HFF-Myc (cell line): ENCODE data around the gene LSM7.

Experiments used
- DNase-seq: peaks from one replicate; pipeline ENCODE4 v3.0.0-alpha.2; 2011; ENCODE audit warnings: low read depth; ENCODE audit errors: extremely low read depth
- H3K4me3 ChIP-seq: replicated peaks from 2 replicates; pipeline ENCODE4 v1.5.1; 2011; ENCODE audit warnings: low read depth, mild to moderate bottlenecking, control low read depth, low read length
- CTCF ChIP-seq: IDR thresholded peaks from 2 replicates; pipeline ENCODE4 v1.5.1; 2012; ENCODE audit warnings: mild to moderate bottlenecking, low read depth, low read length, control low read depth; ENCODE audit errors: missing control alignments

LSM7 gene

GRCh38 chr19:2340496-2341243, 12.3 kb upstream of the LSM7 start:
- no peak overlapping the region for H3K4me3 ChIP-seq
- no peak for DNase-seq
- TF ChIP-seq CTCF = no peak

GRCh38 chr19:2339644-2340310, 11.4 kb upstream of the LSM7 start:
- no peak for DNase-seq
- H3K4me3 ChIP-seq = no peak overlapping the region
- TF ChIP-seq CTCF = no peak

- H3K4me3 ChIP-seq = no peak overlapping the region
- no peak for DNase-seq
- no peak for TF ChIP-seq CTCF
These were observed 10.6 kb upstream of the LSM7 start for GRCh38 chr19:2338751-2339643.

GRCh38 chr19:2338055-2338615, 9.7 kb upstream of the LSM7 start:
- H3K4me3 ChIP-seq = no peak overlapping the region
- DNase-seq = no peak
- no peak for TF ChIP-seq CTCF

- DNase-seq = no peak
- peak; percentile 19 for TF ChIP-seq CTCF
These were observed 8.9 kb upstream of the LSM7 start for GRCh38 chr19:2337329-2337707.

GRCh38 chr19:2336528-2337328, 8.3 kb upstream of the LSM7 start:
- TF ChIP-seq CTCF = no peak
- no peak for DNase-seq
- H3K4me3 ChIP-seq = no peak overlapping the region

More at GRCh38 chr19:2337329-2337707, 8.9 kb upstream of the LSM7 start:
- no peak overlapping the region for H3K4me3 ChIP-seq
